GM12878 (cell line): ENCODE results near the gene LTBP2. TPM values are rescaled to one million over a fixed set of nuclear protein-coding genes. Genes with fewer than 3 reads are reported as not detected.

ENCODE experiments used
- ATAC-seq: fragments of 200-7000 bp; cut with Tn5 transposase; 3 replicates; pipeline ENCODE4 v1.9.1; 2020; ENCODE audit warnings: mild to moderate bottlenecking, moderate library complexity
- BruUV-seq: library from RNA; stranded (reverse); fragments of 400-500 nt; replicated peaks from 2 replicates; lab custom pipeline; 2021; lab: Mats Ljungman, UMichigan
- CTCF ChIA-PET: fragments of 300-600 bp; sonication (Branson Sonifier 250); formaldehyde crosslinking; extraction: SDS; loops from one replicate; lab custom pipeline; 2021; ENCODE audit warnings: inconsistent platforms; lab: Yijun Ruan, JAX
- POLR2A ChIA-PET: fragments of 350-600 bp; formaldehyde crosslinking; extraction: SDS; loops from one replicate; lab custom pipeline; 2021; ENCODE audit warnings: inconsistent platforms; lab: Charles Lee
- RAD21 ChIA-PET: fragments of 300-600 bp; sonication (Branson Sonifier 250); formaldehyde crosslinking; loops from one replicate; lab custom pipeline; 2023; ENCODE audit warnings: antibody characterized with exemption; ENCODE audit not compliant: unreplicated experiment; lab: Charles Lee
- SMC1A ChIA-PET: fragments of 300-600 bp; sonication (Branson Sonifier 250); formaldehyde crosslinking; loops from one replicate; lab custom pipeline; 2023; ENCODE audit not compliant: unreplicated experiment, uncharacterized antibody; lab: Charles Lee
- DNase-seq: peaks from one replicate; pipeline ENCODE4 v3.0.0-alpha.2; 2011; ENCODE audit warnings: low read depth, low spot score
- FAIRE-seq: peaks from 3 replicates; lab custom pipeline; 2011; peaks lifted over from hg19 to GRCh38; lab: Jason Lieb, UNC
- H2AFZ ChIP-seq: 2 replicates; pipeline ENCODE4 v1.6.0; 2011; ENCODE audit warnings: low read depth, low read length, control low read depth; ENCODE audit not compliant: control insufficient read depth
- H3K27ac ChIP-seq: 2 replicates; pipeline ENCODE4 v1.5.1; 2011; ENCODE audit warnings: control low read depth; ENCODE audit not compliant: control insufficient read depth, insufficient read depth
- H3K27me3 ChIP-seq, 2 experiments: replicated peaks in 1 of 2; 2 replicates each; pipeline versions ENCODE4 v1.6.0 to v1.6.1; 2011; ENCODE audit warnings: low read length in 1 of 2; ENCODE audit not compliant: control insufficient read depth in 2 of 2, insufficient read depth in 2 of 2
- H3K36me3 ChIP-seq, 2 experiments: 2 replicates each; pipeline ENCODE4 v1.5.1; 2011; ENCODE audit warnings: low read length in 1 of 2; ENCODE audit not compliant: control insufficient read depth in 2 of 2, insufficient read depth in 2 of 2
- H3K4me1 ChIP-seq: 2 replicates; pipeline ENCODE4 v1.6.1; 2011; ENCODE audit warnings: mild to moderate bottlenecking, low read length, moderate library complexity, mixed read lengths; ENCODE audit not compliant: control insufficient read depth, insufficient read depth
- H3K4me2 ChIP-seq: 2 replicates; pipeline ENCODE4 v1.6.0; 2011; ENCODE audit warnings: control low read depth; ENCODE audit not compliant: control insufficient read depth, insufficient read depth
- H3K4me3 ChIP-seq: fragments of 200-600 bp; sonication (generic); 2 replicates; pipeline ENCODE4 v1.5.1; 2016
- H3K79me2 ChIP-seq: 2 replicates; pipeline ENCODE4 v1.6.0; 2011; ENCODE audit warnings: low read length; ENCODE audit not compliant: control insufficient read depth, insufficient read depth
- H3K9ac ChIP-seq: 2 replicates; pipeline ENCODE4 v1.8.0; 2011; ENCODE audit warnings: low read length, control low read depth, mixed read lengths; ENCODE audit not compliant: control insufficient read depth, insufficient read depth
- H3K9me3 ChIP-seq: replicated peaks from 3 replicates; pipeline ENCODE4 v1.5.1; 2011; ENCODE audit warnings: mild to moderate bottlenecking, low read length; ENCODE audit not compliant: control insufficient read depth, insufficient read depth
- H4K20me1 ChIP-seq: 2 replicates; pipeline ENCODE4 v1.6.0; 2011; ENCODE audit not compliant: control insufficient read depth, insufficient read depth
- ATF2 ChIP-seq: IDR thresholded peaks from 2 replicates; pipeline ENCODE4 v1.6.1; 2012; ENCODE audit warnings: low read length, inconsistent platforms
- BMI1 ChIP-seq: fragments of 450-650 bp; IDR thresholded peaks from 2 replicates; pipeline ENCODE4 v1.6.1; 2016; ENCODE audit warnings: mild to moderate bottlenecking, moderate library complexity, borderline replicate concordance
- FOXK2 ChIP-seq: fragments of 450-650 bp; IDR thresholded peaks from 2 replicates; pipeline ENCODE4 v1.6.1; 2017; ENCODE audit warnings: mild to moderate bottlenecking, moderate library complexity
- HDGF ChIP-seq: fragments of 450-650 bp; IDR thresholded peaks from 2 replicates; pipeline ENCODE4 v1.6.1; 2016; ENCODE audit warnings: antibody characterized with exemption
- IRF4 ChIP-seq: IDR thresholded peaks from 2 replicates; pipeline ENCODE4 v1.6.1; 2011; ENCODE audit warnings: low read depth, low read length
- JUNB ChIP-seq: IDR thresholded peaks from 2 replicates; pipeline ENCODE4 v1.6.1; 2016; ENCODE audit warnings: antibody characterized with exemption, mild to moderate bottlenecking
- KAT2A ChIP-seq: conservative IDR thresholded peaks from 2 replicates; pipeline ENCODE4 v1.6.1; 2011; ENCODE audit warnings: low read depth, low read length; ENCODE audit not compliant: control insufficient read depth
- PAX8 ChIP-seq: fragments of 450-650 bp; IDR thresholded peaks from 2 replicates; pipeline ENCODE4 v1.6.1; 2017; ENCODE audit warnings: mild to moderate bottlenecking, moderate library complexity
- RAD51 ChIP-seq: fragments of 450-650 bp; IDR thresholded peaks from 2 replicates; pipeline ENCODE4 v1.6.1; 2016; ENCODE audit warnings: moderate library complexity, mild to moderate bottlenecking, inconsistent platforms
- RB1 ChIP-seq: fragments of 450-650 bp; formaldehyde crosslinking; IDR thresholded peaks from 2 replicates; pipeline ENCODE4 v1.6.1; 2017; ENCODE audit warnings: mild to moderate bottlenecking, borderline replicate concordance
- TBL1XR1 ChIP-seq: IDR thresholded peaks from 2 replicates; pipeline ENCODE4 v1.6.1; 2012; ENCODE audit warnings: low read depth, low read length, improper control_type of control experiment
- TCF12 ChIP-seq: IDR thresholded peaks from 2 replicates; pipeline ENCODE4 v1.6.1; 2011; ENCODE audit warnings: low read depth, mild to moderate bottlenecking, low read length
- TCF7 ChIP-seq: IDR thresholded peaks from 2 replicates; pipeline ENCODE4 v1.6.1; 2014; ENCODE audit warnings: antibody characterized with exemption, borderline replicate concordance
- ZBTB4 ChIP-seq: fragments of 450-650 bp; formaldehyde crosslinking; IDR thresholded peaks from 2 replicates; pipeline ENCODE4 v1.4.0; 2022; ENCODE audit warnings: mild to moderate bottlenecking, moderate library complexity
- WGBS: methylation state at CpG from one replicate; pipeline ENCODE4 v1.1.6; 2016; ENCODE audit warnings: low lambda C conversion rate; ENCODE audit not compliant: insufficient replicate concordance, insufficient coverage; ENCODE audit errors: missing lambda C conversion rate; 5-methylcytosine and 5-hydroxymethylcytosine counted together
- in situ Hi-C: fragments of 300-500 bp; cut with MboI; formaldehyde crosslinking; loops from 9 replicates; pipeline ENCODE4 v1.14.3; 2018; ENCODE audit warnings: mixed read lengths
- intact Hi-C: fragments of 100-400 bp; cut with micrococcal nuclease; formaldehyde crosslinking; loops from one replicate; pipeline ENCODE4 v1.14.2; 2022; ENCODE audit not compliant: unreplicated experiment
- polyA plus RNA-seq, 11 experiments: library from polyadenylated mRNA; depleted of rRNA in 4 of 11; unstranded in 6 of 11; stranded (reverse) in 5 of 11; fragments of >200 nt; fragmentation: Nextera tagmentation in 4 of 11; fragmentation: Illumina TruSeq in 1 of 11; extraction: Ambion mirVana in 4 of 11; extraction: Trizol in 1 of 11; gene quantifications; 1 replicate in 1 of 11; 2 replicates in 10 of 11; pipeline versions ENCODE4 v1.2.1 to v1.2.3, GENCODE V29; 2011 to 2016; ENCODE audit warnings: inconsistent platforms in 2 of 11, missing spikeins in 2 of 11, low read depth in 1 of 11
- total RNA-seq, 4 experiments: library from RNA; depleted of rRNA in 3 of 4; stranded (reverse); fragments of >200 nt in 3 of 4; fragmentation: Illumina TruSeq in 1 of 4; extraction: Trizol in 1 of 4; gene quantifications; 2 replicates each; pipeline versions ENCODE4 v1.2.1 to v1.2.3, GENCODE V29; 2013 to 2021
- TF ChIP-seq, protein P1 (sequence below): fragments of 450-650 bp; IDR thresholded peaks from 2 replicates; pipeline ENCODE4 v1.6.1; 2017; ENCODE audit warnings: low read depth, mild to moderate bottlenecking, moderate library complexity
- TF ChIP-seq, protein P2 (sequence below): IDR thresholded peaks from 2 replicates; pipeline ENCODE4 v1.6.1; 2012; ENCODE audit warnings: low read depth, low read length, improper control_type of control experiment
- TF ChIP-seq, protein P3 (sequence below): IDR thresholded peaks from 2 replicates; pipeline ENCODE4 v1.6.1; 2011; ENCODE audit warnings: low read depth, mild to moderate bottlenecking, low read length, moderate library complexity, borderline replicate concordance; ENCODE audit errors: extremely low read depth

The LTBP2 gene
- total and polyA plus RNA-seq, 10 of the 15 experiments (the other 5 are each of a cell fraction or from before 2014, with no cell fraction given) = 0.03 to 0.23 (median 0.06) TPM; not detected in 1

DNA sequence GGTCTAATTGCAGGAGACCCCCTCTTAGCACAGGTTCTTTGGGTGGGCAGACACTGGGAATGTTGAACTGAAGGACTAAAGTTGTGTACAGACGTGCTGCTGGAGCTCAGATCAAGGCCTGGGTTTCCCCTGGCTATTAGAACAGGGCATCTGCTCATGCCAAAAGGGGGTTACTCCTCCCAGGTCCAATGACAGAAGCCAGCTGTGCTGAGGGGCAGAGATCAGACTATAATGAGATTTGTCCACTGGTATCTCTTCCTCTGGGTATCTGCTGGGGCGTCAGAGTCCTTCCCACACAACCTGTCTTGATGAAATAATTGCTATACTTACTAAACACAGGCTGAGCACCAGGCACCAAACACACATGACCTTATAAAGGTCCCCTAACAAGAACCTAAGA lies 42.6 kb downstream of the LTBP2 start (continued):
- TF ChIP-seq, protein P1, sequence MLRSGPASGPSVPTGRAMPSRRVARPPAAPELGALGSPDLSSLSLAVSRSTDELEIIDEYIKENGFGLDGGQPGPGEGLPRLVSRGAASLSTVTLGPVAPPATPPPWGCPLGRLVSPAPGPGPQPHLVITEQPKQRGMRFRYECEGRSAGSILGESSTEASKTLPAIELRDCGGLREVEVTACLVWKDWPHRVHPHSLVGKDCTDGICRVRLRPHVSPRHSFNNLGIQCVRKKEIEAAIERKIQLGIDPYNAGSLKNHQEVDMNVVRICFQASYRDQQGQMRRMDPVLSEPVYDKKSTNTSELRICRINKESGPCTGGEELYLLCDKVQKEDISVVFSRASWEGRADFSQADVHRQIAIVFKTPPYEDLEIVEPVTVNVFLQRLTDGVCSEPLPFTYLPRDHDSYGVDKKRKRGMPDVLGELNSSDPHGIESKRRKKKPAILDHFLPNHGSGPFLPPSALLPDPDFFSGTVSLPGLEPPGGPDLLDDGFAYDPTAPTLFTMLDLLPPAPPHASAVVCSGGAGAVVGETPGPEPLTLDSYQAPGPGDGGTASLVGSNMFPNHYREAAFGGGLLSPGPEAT = no peak

- ChIA-PET POLR2A (no interaction called here), RAD21 (interaction anchor here (0.5 kb wide), 1 partner anchor 153 kb away, joined by 3 read pairs; no protein-coding TSS in a partner anchor), CTCF (no interaction called here), SMC1A (interaction anchor here (1.3 kb wide), 1 partner anchor 40 kb away, joined by 3 read pairs; no protein-coding TSS in a partner anchor)
- Histone ChIP-seq H3K9me3 (no peaks in the 10 kb centered on the region), H3K27me3 (no peaks in the 10 kb centered on the region; a peak in 1 of 4 replicates), H3K9ac (no peak overlapping the region), H2AFZ (no peak overlapping the region), H3K27ac (no peak overlapping the region), H3K36me3 (no peaks in the 10 kb centered on the region), H3K4me3 (no peak overlapping the region), H3K79me2 (no peaks in the 10 kb centered on the region), H4K20me1 (no peaks in the 10 kb centered on the region), H3K4me1 (no peaks in the 10 kb centered on the region), H3K4me2 (no peak overlapping the region)
- no peak for DNase-seq
- 54% methylated on average over 3 of the region's 3 CpGs for WGBS
- TF ChIP-seq FOXK2 (no peak), KAT2A (no peak), TCF12 (no peak), ATF2 (no peak), IRF4 (no peak), BMI1 (no peak), RB1 (no peak), TCF7 (no peak), ZBTB4 (CRISPR knock-in tag) (no peak), JUNB (no peak), HDGF (no peak), PAX8 (no peak), RAD51 (no peak), TBL1XR1 (no peak)
- TF ChIP-seq, protein P2, sequence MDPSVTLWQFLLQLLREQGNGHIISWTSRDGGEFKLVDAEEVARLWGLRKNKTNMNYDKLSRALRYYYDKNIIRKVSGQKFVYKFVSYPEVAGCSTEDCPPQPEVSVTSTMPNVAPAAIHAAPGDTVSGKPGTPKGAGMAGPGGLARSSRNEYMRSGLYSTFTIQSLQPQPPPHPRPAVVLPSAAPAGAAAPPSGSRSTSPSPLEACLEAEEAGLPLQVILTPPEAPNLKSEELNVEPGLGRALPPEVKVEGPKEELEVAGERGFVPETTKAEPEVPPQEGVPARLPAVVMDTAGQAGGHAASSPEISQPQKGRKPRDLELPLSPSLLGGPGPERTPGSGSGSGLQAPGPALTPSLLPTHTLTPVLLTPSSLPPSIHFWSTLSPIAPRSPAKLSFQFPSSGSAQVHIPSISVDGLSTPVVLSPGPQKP = no peak
- TF ChIP-seq, protein P3, sequence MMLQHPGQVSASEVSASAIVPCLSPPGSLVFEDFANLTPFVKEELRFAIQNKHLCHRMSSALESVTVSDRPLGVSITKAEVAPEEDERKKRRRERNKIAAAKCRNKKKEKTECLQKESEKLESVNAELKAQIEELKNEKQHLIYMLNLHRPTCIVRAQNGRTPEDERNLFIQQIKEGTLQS = no peak
- no TSS peak for BruUV-seq
- intact Hi-C loops (no loop called here), in situ Hi-C loops (no loop called here)
- no peak for ATAC-seq
- FAIRE-seq = no peak
These were observed 43.1 kb downstream of the LTBP2 start for GRCh38 chr14:74568911-74569310.
